Measurements from ENCODE around the gene CCDC90B.
"Not testable (repeated sequence)": the region's sequence is repeated elsewhere in the genome, so short reads cannot be mapped to it uniquely, and the experiment has no call there.

Gene CCDC90B

DNA sequence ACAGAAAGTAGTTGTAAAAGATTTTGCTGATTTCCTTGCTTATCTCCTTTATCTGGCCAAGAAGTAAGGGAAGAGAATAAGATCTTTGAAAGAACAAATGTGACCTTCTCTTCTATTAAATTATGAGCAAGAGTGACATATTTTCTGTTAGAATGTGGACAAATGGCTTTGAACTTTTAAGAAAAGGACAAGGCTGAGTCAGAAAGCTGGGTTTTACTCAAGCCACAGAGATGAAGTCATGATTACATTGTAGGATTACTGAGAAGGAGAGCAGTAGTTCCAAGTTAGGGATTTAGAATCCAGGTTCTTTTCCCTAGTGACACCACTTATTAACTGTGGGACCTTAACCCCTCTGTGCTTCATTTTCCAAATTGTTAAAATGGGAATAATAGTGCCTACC is 13.5 kb downstream of the CCDC90B start:
- no peak overlapping the region for H3K9ac ChIP-seq
- no peak overlapping the region for H2AFZ ChIP-seq (ENCODE audit: low read depth)
- no peaks in the 10 kb centered on the region for H4K20me1 ChIP-seq (ENCODE audit: insufficient read depth)
- H3K27ac ChIP-seq = no peak overlapping the region
- H3K36me3 ChIP-seq (ENCODE audit: insufficient read depth) = no peaks in the 10 kb centered on the region; the same call in 1 of the 2 replicates
- no peaks in the 10 kb centered on the region for H3K4me1 ChIP-seq (ENCODE audit: low read depth, poor library complexity, severe bottlenecking)
- no peak overlapping the region for H3K4me3 ChIP-seq (IDR thresholded peaks at IDR 0.05; ENCODE audit: insufficient read depth, low read depth, low read length)
- TF ChIP-seq, protein P1, sequence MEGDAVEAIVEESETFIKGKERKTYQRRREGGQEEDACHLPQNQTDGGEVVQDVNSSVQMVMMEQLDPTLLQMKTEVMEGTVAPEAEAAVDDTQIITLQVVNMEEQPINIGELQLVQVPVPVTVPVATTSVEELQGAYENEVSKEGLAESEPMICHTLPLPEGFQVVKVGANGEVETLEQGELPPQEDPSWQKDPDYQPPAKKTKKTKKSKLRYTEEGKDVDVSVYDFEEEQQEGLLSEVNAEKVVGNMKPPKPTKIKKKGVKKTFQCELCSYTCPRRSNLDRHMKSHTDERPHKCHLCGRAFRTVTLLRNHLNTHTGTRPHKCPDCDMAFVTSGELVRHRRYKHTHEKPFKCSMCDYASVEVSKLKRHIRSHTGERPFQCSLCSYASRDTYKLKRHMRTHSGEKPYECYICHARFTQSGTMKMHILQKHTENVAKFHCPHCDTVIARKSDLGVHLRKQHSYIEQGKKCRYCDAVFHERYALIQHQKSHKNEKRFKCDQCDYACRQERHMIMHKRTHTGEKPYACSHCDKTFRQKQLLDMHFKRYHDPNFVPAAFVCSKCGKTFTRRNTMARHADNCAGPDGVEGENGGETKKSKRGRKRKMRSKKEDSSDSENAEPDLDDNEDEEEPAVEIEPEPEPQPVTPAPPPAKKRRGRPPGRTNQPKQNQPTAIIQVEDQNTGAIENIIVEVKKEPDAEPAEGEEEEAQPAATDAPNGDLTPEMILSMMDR (conservative IDR thresholded peaks at IDR 0.05; ENCODE audit: low read depth, low read length) = no peak
- H3K79me2 ChIP-seq (ENCODE audit: insufficient read depth, low read depth) = no peaks in the 10 kb centered on the region
- H3K27me3 ChIP-seq (ENCODE audit: insufficient read depth, low read depth) = no peaks in the 10 kb centered on the region
- H3K4me2 ChIP-seq = no peak overlapping the region

DNA sequence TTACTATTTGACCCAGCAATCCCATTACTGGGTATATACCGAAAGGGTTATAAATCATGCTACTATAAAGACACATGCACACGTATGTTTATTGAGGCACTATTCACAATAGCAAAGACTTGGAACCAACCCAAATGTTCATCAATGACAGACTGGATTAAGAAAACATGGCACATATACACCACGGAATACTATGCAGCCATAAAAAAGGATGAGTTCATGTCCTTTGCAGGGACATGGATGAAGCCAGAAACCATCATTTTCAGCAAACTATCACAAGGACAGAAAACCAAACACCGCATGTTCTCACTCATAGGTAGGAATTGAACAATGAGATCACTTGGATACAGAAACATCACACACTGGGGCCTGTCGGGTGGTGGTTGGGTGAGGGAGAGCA is 14.4 kb downstream of the CCDC90B start:
- H3K79me2 ChIP-seq (ENCODE audit: insufficient read depth, low read depth); H3K9ac ChIP-seq; H3K4me3 ChIP-seq (IDR thresholded peaks at IDR 0.05; ENCODE audit: insufficient read depth, low read depth, low read length); H3K4me2 ChIP-seq; H3K27ac ChIP-seq; H3K27me3 ChIP-seq (ENCODE audit: insufficient read depth, low read depth); H4K20me1 ChIP-seq (ENCODE audit: insufficient read depth); H2AFZ ChIP-seq (ENCODE audit: low read depth); H3K36me3 ChIP-seq (ENCODE audit: insufficient read depth); H3K4me1 ChIP-seq (ENCODE audit: low read depth, poor library complexity, severe bottlenecking): not testable (repeated sequence)

DNA sequence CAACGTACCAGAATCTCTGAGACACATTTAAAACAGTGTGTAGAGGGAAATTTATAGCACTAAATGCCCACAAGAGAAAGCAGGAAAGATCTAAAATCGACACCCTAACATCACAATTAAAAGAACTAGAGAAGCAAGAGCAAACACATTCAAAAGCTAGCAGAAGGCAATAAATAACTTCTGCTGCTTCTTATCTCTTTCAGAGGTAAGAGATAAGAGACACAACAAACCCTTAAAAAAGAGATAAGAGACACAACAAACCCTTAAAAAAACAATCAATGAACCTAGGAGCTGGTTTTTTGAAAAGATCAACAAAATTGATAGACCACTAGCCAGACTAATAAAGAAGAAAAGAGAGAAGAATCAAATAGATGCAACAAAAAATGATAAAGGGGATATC is 17.1 kb downstream of the CCDC90B start:
- H3K4me3 ChIP-seq (IDR thresholded peaks at IDR 0.05; ENCODE audit: insufficient read depth, low read depth, low read length); H3K4me1 ChIP-seq (ENCODE audit: low read depth, poor library complexity, severe bottlenecking); H3K27me3 ChIP-seq (ENCODE audit: insufficient read depth, low read depth); H3K9ac ChIP-seq; H3K79me2 ChIP-seq (ENCODE audit: insufficient read depth, low read depth); H3K27ac ChIP-seq; H4K20me1 ChIP-seq (ENCODE audit: insufficient read depth); H3K4me2 ChIP-seq; H3K36me3 ChIP-seq (ENCODE audit: insufficient read depth); H2AFZ ChIP-seq (ENCODE audit: low read depth): not testable (repeated sequence)

- Histone ChIP-seq H2AFZ (ENCODE audit: low read depth) (no peak overlapping the region), H3K4me2 (no peak overlapping the region), H3K27me3 (ENCODE audit: insufficient read depth, low read depth) (no peaks in the 10 kb centered on the region), H3K79me2 (ENCODE audit: insufficient read depth, low read depth) (no peaks in the 10 kb centered on the region), H3K4me3 (IDR thresholded peaks at IDR 0.05; ENCODE audit: insufficient read depth, low read depth, low read length) (no peak overlapping the region), H3K27ac (no peak overlapping the region), H3K36me3 (ENCODE audit: insufficient read depth) (no peaks in the 10 kb centered on the region), H4K20me1 (ENCODE audit: insufficient read depth) (no peaks in the 10 kb centered on the region; the same call in 1 of the 2 replicates), H3K9ac (no peak overlapping the region), H3K4me1 (ENCODE audit: low read depth, poor library complexity, severe bottlenecking) (no peaks in the 10 kb centered on the region)
- TF ChIP-seq, protein P1 (conservative IDR thresholded peaks at IDR 0.05; ENCODE audit: low read depth, low read length) = no peak
These were observed 20.8 kb downstream of the CCDC90B start for GRCh38 chr11:83265331-83265730.

DNA sequence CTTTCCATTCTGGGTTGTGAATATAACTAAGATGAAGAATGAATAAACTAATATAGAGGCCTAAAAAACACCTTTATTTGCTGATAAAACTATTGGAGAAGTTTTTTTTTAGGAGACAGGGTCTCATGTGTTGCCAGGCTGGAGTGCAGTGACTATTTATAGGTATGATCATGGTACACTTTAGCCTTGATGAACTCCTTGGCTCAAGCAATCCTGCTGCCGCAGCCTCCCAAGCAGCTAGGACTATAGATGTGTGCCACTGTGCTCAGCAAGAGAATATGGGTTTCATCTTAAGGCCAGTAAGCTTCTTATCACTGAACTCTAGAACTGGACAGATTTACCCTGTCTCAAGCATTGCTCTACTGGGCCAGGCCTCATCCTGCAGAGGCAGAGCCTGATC is 26.6 kb downstream of the CCDC90B start:
- H3K79me2 ChIP-seq (ENCODE audit: insufficient read depth, low read depth) = no peaks in the 10 kb centered on the region
- no peaks in the 10 kb centered on the region for H3K27me3 ChIP-seq (ENCODE audit: insufficient read depth, low read depth)
- H3K36me3 ChIP-seq (ENCODE audit: insufficient read depth) = no peaks in the 10 kb centered on the region
- no peak overlapping the region for H3K9ac ChIP-seq
- H4K20me1 ChIP-seq (ENCODE audit: insufficient read depth) = no peaks in the 10 kb centered on the region; the same call in 1 of the 2 replicates
- no peak overlapping the region for H3K4me3 ChIP-seq (IDR thresholded peaks at IDR 0.05; ENCODE audit: insufficient read depth, low read depth, low read length)
- no peak overlapping the region for H2AFZ ChIP-seq (ENCODE audit: low read depth)
- no peaks in the 10 kb centered on the region for H3K4me1 ChIP-seq (ENCODE audit: low read depth, poor library complexity, severe bottlenecking)
- H3K4me2 ChIP-seq = no peak overlapping the region
- no peak overlapping the region for H3K27ac ChIP-seq
- TF ChIP-seq, protein P1 (conservative IDR thresholded peaks at IDR 0.05; ENCODE audit: low read depth, low read length) = no peak
